ENCODE results near the gene CBX5. TPM values are rescaled to one million over a fixed set of nuclear protein-coding genes. Genes with fewer than 3 reads are reported as not detected.
A peak's percentile ranks its signal among the peaks of the same experiment; 100 is the strongest.

CBX5 gene
- total RNA-seq, 2 experiments from 2014 or later, result 38.8 to 38.9 TPM

- H3K27ac Mint-ChIP-seq, result peak overlapping the region; percentile 47
- intact Hi-C loops (cut with DNase I, micrococcal nuclease), result no loop called here
These were observed 9.6 kb downstream of the CBX5 start for GRCh38 chr12:54270345-54270744.

GRCh38 chr12:54266852-54267251, 13.1 kb downstream of the CBX5 start:
- ATAC-seq (ENCODE audit: poor library complexity), result no peak
- Mint-ChIP-seq H3K9me3 (no peaks in the 10 kb centered on the region), H3K27me3 (no peaks in the 10 kb centered on the region), H3K27ac (no peak overlapping the region), H3K4me3 (no peak overlapping the region), H3K4me1 (ENCODE audit: low read depth) (peaks cover 26% of the 10 kb centered on the region), H3K36me3 (ENCODE audit: low read depth) (peaks cover 6% of the 10 kb centered on the region)
- ChIA-PET POLR2A (interaction anchor here (1.6 kb wide), 1 partner anchor 12 kb away, joined by 4 read pairs; no protein-coding TSS in a partner anchor), CTCF (no interaction called here)
- no peaks in the 10 kb centered on the region for H3K27me3 ChIP-seq (ENCODE audit: control insufficient read depth in 1 of 2, insufficient read depth in 2 of 2, low read length in 2 of 2)
- H3K4me3 ChIP-seq (ENCODE audit: low read length), result no peak overlapping the region
- H3K36me3 ChIP-seq (ENCODE audit: insufficient read depth, low read length), result no peaks in the 10 kb centered on the region
- DNase-seq, result no peak
- no peak overlapping the region for H3K27ac ChIP-seq (ENCODE audit: low read depth in 1 of 2, low read length in 2 of 2)
- intact Hi-C loops (cut with DNase I, micrococcal nuclease), result no loop called here
- H3K4me1 ChIP-seq (ENCODE audit: insufficient read depth, low read length), result no peaks in the 10 kb centered on the region
- TF ChIP-seq CTCF (IDR thresholded peaks at IDR 0.05), result no peak
- H3K9me3 ChIP-seq (ENCODE audit: control insufficient read depth in 1 of 2, insufficient read depth in 1 of 2, low read length in 2 of 2), result no peaks in the 10 kb centered on the region

More at GRCh38 chr12:54270345-54270744, 9.6 kb downstream of the CBX5 start:
- no peak overlapping the region for H3K4me3 ChIP-seq (ENCODE audit: low read length)
- DNase-seq (no peak), ATAC-seq (ENCODE audit: poor library complexity) (no peak)
- Mint-ChIP-seq H3K9me3 (no peaks in the 10 kb centered on the region), H3K36me3 (ENCODE audit: low read depth) (peaks cover 30% of the 10 kb centered on the region), H3K27me3 (no peaks in the 10 kb centered on the region), H3K4me3 (no peak overlapping the region), H3K4me1 (ENCODE audit: low read depth) (peaks cover 45% of the 10 kb centered on the region)
- H3K27me3 ChIP-seq (ENCODE audit: control insufficient read depth in 1 of 2, insufficient read depth in 2 of 2, low read length in 2 of 2), result no peaks in the 10 kb centered on the region
- ChIA-PET POLR2A (interaction anchor here (0.8 kb wide), 1 partner anchor 10 kb away, joined by 3 read pairs; the partner anchor contains the start of genes CBX5 and HNRNPA1), CTCF (interaction anchor here (0.6 kb wide), 1 partner anchor 28 kb away, joined by 3 read pairs; no protein-coding TSS in a partner anchor)
- H3K4me1 ChIP-seq (ENCODE audit: insufficient read depth, low read length), result peaks cover under 1% of the 10 kb centered on the region
- TF ChIP-seq CTCF (IDR thresholded peaks at IDR 0.05), result no peak
- H3K27ac ChIP-seq (ENCODE audit: low read depth in 1 of 2, low read length in 2 of 2), result no peak overlapping the region
- no peaks in the 10 kb centered on the region for H3K9me3 ChIP-seq (ENCODE audit: control insufficient read depth in 1 of 2, insufficient read depth in 1 of 2, low read length in 2 of 2)
- H3K36me3 ChIP-seq (ENCODE audit: insufficient read depth, low read length), result peaks cover 10% of the 10 kb centered on the region

GRCh38 chr12:54265364-54265812, 14.5 kb downstream of the CBX5 start:
- no peak for ATAC-seq (ENCODE audit: poor library complexity)
- Histone ChIP-seq H3K9me3 (ENCODE audit: control insufficient read depth in 1 of 2, insufficient read depth in 1 of 2, low read length in 2 of 2) (no peaks in the 10 kb centered on the region), H3K27me3 (ENCODE audit: control insufficient read depth in 1 of 2, insufficient read depth in 2 of 2, low read length in 2 of 2) (no peaks in the 10 kb centered on the region), H3K27ac (ENCODE audit: low read depth in 1 of 2, low read length in 2 of 2) (no peak overlapping the region), H3K4me3 (ENCODE audit: low read length) (no peak overlapping the region), H3K4me1 (ENCODE audit: insufficient read depth, low read length) (no peaks in the 10 kb centered on the region), H3K36me3 (ENCODE audit: insufficient read depth, low read length) (no peaks in the 10 kb centered on the region)
- ChIA-PET POLR2A (interaction anchor here (1.1 to 1.2 kb wide), 2 partner anchors 15 to 60 kb away, joined by 3 to 7 read pairs; partner anchors contain the start of genes CBX5, COPZ1 and HNRNPA1), CTCF (interaction anchor here (1.4 kb wide), 1 partner anchor 14 kb away, joined by 4 read pairs; no protein-coding TSS in a partner anchor)
- TF ChIP-seq CTCF (IDR thresholded peaks at IDR 0.05), result no peak
- intact Hi-C loops (cut with DNase I, micrococcal nuclease), result no loop called here
- Mint-ChIP-seq H3K27ac (peak overlapping the region; percentile 34), H3K4me3 (no peak overlapping the region), H3K9me3 (no peaks in the 10 kb centered on the region), H3K4me1 (ENCODE audit: low read depth) (peaks cover 24% of the 10 kb centered on the region), H3K27me3 (no peaks in the 10 kb centered on the region), H3K36me3 (ENCODE audit: low read depth) (peaks cover 4% of the 10 kb centered on the region)
- DNase-seq, result no peak
